ENCODE measurements around the gene IGFBP4.
A peak's percentile ranks its signal among the peaks of the same experiment; 100 is the strongest.
"Not testable (repeated sequence)": the region's sequence is repeated elsewhere in the genome, so short reads cannot be mapped to it uniquely, and the experiment has no call there.

The IGFBP4 gene
- total RNA-seq: 2.1 to 11.4 (median 5.7) reads per million in 3 experiments

DNA sequence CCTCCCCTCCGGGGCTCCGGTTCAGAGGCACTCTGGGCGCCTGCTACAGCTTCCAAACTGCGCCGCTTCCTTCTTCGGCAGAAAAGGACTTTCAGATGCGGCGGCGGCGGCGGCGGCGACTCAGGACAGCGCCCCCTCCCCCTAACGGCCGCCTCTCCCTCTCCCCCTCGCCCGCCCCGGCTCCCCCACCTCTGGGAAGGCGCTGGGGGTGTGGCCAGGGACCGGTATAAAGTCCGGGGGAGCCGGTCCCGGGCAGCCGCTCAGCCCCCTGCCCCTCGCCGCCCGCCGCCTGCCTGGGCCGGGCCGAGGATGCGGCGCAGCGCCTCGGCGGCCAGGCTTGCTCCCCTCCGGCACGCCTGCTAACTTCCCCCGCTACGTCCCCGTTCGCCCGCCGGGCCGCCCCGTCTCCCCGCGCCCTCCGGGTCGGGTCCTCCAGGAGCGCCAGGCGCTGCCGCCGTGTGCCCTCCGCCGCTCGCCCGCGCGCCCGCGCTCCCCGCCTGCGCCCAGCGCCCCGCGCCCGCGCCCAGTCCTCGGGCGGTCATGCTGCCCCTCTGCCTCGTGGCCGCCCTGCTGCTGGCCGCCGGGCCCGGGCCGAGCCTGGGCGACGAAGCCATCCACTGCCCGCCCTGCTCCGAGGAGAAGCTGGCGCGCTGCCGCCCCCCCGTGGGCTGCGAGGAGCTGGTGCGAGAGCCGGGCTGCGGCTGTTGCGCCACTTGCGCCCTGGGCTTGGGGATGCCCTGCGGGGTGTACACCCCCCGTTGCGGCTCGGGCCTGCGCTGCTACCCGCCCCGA, at the start of gene IGFBP4:
Gene IGFBP4, plus strand, starts transcription at position 255 of the 792 bp plus-strand sequence. Its CDS starts 286 bp downstream, at position 541.
- peak; percentile 48 for DNase-seq

DNA sequence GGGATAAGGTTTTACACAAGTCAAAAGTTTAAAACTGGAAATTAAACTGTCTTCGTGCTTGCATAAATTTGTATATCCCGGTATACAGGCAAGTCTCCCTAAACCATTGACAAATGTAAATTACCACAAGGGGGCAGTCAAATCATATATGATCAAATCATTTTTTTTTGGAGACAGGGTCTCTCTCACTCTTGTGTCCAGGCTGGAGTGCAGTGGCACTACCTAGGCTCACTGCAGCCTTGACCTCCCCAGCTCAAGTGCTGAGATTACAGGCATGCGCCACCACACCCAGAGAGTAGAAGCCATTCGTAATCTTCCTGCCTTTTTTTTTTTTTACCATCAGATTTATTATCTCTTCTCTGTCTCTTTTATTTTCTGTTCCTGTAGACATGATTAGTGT, 44.1 kb upstream of the IGFBP4 start:
- peak; percentile 45 for DNase-seq

DNA sequence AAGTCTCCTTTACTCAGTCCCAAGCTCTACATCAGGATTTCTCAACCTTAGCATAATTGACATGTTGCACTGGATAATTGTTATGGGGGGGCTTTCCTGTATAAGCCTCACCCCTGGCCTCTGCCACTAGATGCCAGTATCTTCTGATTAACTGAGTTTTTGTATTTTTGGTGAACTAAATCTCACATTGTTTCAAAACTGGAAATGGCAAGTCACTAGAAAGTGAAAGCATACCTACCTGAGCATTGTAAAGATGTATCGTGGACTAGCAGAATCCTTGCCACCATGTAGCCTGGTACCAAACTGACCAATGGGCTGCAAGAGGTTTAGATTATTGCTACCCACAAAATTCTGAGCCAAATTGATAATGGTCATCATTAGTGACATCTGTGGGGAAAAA, 40.6 kb upstream of the IGFBP4 start:
- no peak for DNase-seq

DNA sequence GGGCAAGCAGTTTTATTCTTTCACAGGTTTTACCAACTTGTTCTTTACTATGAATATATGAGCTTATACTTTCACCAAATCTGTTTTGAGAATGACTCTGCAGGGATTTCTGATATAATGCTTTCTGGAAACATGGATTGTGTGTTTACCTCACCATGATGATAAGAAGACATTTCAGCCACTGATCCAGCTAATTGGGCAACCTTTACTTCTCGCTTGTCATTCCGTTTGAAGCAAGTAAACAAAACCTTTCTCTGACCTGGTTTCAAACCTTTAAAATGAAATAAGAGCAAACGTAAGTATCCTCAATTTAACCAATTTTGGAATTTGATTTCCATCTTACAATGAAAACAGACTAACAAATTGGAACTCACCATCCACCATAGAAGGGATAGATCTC, 39.2 kb upstream of the IGFBP4 start:
- no peak for DNase-seq

DNA sequence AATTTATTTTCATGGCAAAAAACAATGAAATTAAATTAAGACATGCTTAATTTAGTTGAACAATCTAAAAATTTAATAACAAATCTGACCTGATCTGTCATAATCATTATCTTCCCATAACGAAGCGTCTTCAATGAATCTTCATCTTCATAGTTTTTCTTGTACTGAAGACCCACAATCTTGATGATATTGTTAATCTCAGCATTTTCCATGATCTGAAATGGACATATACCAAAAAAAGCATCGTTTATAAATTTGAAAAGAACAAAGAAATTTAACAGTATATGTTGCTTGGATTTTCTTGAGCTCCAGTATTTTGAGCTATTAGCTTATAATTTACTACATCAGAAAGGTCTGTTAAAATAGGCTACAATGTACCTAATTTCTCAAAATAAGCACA, 35.8 kb upstream of the IGFBP4 start:
- no peak for DNase-seq

DNA sequence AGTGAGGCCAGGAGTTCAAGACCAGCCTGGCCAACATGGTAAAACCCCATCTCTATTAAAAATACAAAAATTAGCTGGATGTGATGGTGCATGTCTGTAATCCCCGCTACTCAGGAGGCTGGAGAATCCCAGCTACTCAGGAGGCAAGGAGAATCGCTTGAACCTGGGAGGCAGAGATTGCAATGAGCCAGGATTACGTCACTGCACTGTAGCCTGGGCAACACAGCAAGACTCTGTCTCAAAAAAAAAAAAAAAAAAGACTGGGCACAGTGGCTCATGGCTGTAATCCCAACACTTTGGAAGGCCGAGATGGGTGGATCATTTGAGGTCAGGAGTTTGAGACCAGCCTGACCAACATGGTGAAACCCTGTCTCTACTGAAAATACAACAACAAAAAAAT, 33.7 kb upstream of the IGFBP4 start:
- DNase-seq: not testable (repeated sequence)

DNA sequence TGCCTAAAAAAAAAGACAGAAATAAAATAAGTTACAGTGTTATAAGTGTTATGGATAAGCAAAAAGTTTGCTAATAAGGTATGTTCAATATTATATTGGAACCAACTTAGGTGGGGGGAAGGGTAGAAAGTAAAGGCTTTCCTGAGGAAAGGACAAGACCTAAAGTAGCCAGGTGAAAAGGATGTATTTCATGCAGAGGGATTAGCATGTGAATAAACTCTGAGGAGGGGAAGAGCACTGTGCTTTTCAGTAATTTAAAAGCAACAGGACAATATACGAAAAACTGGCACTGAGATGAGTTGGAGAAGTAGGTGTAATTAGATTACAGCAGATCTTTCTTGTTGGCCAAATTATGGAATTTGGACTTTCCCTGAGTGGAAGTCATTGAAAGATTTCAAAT, 33.2 kb upstream of the IGFBP4 start:
- no peak for DNase-seq

DNA sequence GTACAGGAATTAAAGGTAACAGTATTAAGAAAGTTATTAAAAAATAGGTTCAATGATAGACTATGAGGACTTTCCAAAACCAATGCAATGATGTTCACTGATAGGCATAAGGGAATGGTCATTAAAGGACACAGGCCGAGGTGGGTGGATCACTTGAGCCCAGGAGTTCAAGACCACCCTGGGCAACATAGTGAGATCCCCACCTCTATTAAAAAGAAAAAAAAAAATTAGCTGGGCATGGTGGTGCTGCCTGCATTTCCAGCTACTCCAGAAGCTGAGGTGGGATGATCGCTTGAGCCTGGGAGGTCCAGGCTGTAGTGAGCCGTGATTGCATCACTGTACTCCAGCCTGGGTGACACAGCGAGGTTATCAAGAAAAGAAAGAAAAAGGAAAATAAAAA, 31.4 kb upstream of the IGFBP4 start:
- no peak for DNase-seq

DNA sequence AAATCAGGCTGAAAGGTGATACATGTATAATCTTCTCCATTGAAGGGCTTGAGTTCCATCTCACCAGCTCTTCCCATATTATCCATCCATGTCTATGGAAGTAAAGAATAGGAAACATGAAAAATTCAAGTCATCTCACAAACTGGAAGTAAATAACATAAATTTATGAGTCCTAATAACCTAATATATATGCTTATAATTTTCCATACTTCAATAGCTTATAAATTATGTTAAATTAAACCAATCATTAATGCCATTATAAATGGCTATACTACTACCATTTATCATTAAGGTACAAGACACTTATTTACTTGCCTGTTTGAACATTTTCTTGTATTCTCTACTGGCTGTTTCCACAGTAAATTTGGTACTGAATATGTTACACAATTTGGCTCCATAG, 30.4 kb upstream of the IGFBP4 start:
- DNase-seq: no peak

DNA sequence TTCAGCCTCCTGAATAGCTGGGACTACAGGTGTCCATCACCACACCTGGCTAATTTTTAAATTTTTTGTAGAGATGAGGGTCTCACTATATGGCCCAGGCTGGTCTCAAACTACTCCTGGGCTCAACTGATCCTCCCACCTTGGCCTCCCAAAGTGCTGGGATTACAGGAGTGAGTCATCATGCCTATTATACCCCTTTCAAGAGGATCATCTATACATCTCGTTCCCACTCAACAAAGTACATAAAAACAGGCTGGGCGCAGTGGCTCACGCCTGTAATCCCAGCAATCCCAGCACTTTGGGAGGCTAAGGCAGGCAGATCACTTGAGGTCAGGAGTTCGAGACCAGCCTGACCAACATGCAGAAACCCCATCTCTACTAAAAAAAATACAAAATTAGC, 28.9 kb upstream of the IGFBP4 start:
- DNase-seq: not testable (repeated sequence)

DNA sequence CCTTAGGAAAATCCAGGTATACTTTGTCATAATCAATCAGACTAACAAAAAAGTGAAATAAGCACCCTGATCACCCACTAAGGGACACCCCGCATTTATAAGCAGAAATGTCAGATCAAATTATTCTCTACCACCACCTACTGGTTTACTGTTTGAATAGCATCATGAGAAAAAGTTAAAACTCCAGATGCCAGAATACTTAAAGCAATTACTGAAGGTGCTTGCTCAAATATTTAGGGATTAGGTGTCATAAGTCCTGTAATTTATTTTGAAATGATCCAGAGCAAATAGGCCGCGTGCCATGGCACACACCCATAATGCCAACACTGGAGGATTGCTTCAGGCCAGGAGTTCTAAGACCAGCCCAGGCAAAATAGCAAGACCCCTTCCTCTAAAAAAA, 27.9 kb upstream of the IGFBP4 start:
- DNase-seq: peak; percentile 52

DNA sequence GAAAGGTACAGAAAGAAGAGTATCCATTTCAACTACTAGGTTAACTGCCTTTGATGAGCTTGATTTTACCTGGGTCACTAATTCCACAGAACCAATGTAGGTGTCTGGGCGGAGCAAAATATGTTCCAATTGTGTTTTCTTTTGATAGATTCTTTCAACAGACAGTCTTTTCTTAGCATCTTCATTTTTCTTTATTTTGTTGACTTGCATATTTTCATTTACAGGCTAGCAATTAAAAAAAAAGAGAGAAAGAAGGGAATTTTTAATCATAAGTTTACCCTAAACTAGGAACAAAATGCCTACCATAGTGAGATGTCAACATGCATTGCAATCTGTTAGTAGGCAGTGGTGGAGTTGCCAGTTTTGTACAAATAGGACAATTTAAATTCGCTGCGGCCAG, 26.6 kb upstream of the IGFBP4 start:
- no peak for DNase-seq

DNA sequence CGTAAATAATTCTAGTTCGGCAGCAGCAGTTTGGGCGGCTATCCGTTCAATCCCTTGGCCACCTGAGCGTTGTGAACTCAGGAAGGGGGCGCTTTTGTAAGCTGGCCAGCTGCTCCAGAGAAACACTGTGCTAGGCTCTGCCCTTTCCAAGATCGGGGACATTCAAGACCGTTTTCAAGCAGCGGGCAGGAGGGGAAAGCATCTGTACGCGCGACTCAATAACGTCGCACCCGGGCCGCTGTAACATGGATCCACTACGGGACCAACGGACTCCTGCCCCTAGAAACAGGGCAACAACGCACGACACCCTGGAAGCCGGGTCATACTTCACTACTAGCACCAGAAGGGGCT, 26.0 kb upstream of the IGFBP4 start:
- DNase-seq: no peak

DNA sequence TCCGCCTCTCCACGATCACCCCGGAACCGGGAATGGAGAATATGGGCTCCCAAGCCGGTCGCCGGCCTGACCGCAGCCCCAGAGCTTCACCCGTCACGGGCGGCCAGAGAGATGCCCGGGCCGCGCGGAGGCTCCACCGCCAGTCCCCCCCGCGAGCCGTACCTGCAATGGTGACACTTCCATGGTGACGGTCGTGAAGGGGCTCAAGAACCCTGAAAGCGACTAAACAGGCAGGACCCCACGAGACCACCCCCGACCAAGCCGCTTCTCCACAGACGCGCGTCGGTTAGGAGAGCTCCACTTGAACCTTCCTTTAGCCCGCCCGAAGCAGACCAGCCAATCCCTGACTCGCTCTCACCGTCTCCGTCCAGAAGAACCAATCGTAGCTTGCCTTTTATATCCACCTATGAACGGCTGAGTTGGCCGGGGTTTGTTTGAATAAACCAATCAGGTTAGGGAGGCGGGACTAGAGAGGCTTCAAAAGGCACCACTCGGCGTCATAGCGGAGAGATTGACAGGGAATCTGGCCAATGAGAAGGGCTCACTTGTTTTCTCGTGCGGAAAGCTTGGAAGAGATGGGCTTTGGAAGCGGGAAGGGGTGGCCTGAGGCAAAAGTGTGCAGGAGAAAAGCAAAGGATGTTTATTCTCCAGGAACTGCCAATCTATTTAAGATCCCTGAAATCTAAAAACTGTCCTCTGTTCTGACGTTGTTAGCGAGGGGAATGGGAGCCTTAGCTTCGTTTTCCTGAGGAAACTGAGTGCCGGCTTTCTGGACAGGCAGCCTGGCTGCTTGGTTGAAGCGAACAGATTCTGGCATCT, 25.4 kb upstream of the IGFBP4 start, which contains the start of gene TOP2A:
Gene TOP2A, minus strand, starts transcription at position 288 of the 819 bp plus-strand sequence. Its CDS starts 105 bp downstream, at position 183.
- peak; percentile 98 for DNase-seq

DNA sequence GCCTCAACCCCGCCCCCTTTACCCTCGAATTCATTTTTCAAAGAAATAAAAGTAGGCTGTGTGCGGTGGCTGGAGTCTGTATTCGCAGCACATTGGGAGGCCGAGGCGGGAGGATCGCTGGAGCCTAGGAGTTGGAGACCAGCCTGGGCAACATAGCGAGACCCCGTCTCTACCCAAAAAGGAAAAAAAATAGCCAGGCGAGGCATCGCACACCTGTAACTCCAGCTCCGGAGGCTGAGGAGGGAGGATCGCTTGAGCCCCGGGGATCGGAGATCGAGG, 24.9 kb upstream of the IGFBP4 start:
- DNase-seq: no peak

DNA sequence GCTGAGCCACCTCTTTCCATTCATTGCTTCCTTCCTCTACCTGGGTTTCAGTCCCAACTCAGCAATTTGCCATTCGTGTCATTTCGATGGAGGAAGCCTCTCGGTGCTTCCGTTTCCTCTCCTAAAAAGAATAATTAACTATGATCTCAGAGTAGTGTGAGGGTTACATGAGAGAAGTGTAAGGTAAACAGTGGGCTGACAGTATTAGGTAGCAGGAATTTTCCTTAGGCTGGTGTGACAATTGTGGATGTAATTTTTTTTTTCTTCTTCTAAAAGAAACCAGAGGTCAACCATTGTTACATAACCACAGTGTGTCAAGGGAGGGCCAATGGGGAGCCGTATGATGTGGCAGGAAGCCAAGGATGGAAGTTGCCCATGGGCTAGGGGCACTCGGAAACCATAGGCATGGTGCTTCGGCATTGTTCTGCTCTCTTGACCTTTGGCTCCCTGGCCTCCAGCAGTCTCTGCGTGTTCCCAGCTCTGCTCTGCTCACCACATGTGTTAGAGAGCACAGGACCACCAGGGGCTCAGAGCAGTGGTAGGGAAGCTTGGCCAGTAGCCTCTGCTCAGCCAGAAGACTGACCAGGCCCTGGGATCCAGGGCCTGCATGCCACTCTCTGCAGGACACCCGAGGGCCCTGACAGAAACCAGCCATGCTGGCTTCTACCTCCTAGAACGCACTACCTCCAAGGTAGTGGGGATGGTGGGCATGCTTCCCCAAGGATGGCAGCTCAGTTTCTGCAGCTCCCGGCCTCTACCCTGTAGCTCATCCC, 23.5 kb upstream of the IGFBP4 start:
- DNase-seq: no peak

DNA sequence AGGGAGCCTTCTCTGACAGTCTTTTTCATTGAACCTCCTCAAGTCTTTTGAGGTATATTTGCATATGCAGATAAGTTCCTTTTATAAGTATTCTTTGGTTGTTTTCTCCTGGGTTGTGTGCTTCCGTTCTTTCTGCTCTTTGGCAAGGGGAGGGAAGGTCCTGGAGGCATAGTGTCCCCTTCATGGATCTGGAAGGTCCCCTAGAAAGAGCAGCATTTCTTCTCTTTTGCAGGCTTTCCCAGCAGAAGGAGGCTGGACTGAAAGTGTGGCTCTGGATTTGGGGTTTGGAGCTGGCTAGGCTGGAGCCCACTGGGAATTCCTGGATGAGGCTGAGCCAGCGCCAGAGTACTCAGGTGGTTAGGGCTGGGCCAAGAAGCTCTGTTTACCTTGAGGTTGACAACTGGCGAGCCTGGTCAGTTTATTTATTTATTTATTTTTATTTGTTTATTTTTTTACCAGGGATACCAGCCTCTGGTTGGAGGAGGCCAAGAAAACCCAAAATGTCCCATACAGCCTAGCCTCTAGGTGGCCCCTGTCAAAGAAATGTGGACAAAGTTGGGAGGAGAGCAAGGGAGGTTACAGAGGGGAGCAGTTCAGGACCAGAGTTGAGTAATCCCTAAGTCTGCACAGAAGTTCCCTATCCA, 20.1 kb upstream of the IGFBP4 start:
- DNase-seq: no peak

DNA sequence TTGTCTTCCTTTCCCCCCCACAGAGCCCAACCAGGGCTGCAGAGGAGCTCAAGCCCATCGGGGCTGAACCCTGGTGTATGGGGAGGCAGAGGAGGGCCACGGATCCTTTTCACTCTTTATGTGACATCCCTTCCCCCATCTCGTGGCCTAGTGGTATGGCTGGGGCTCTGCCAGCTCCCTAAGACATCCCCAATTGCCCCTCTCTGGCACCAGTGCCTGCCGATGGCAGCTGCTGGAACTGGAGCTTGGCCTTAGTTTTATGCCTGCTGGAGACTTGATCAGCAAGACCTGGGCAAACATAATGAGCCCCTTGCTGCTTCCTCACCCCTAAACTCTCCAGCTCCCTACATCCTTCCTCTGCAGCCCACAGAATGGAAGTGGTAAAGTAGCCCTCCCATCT, 17.5 kb upstream of the IGFBP4 start:
- DNase-seq: no peak

DNA sequence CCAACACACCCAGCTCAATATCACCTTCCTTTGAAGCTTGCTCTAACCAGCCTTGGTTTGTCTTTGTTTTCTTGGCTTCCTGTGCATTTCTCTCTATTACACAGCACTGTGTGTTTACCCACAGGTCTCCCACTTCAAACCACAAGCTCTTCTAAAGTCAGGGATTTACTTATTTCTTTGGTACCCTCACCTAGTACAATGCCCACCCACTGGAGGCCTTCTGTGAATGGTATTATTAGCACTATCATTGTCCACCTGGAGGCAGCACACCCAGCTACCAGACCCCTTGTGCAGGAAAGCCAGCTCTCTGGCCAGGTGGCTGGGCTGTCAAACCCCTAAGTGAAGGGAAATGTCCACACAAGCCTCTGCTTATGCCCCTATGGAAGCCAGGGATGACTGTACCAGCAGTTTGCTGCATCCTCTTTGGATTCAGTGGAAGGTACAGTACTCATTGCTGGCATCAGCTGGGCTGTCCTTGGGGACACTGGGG, 16.2 kb upstream of the IGFBP4 start:
- peak; percentile 29 for DNase-seq

DNA sequence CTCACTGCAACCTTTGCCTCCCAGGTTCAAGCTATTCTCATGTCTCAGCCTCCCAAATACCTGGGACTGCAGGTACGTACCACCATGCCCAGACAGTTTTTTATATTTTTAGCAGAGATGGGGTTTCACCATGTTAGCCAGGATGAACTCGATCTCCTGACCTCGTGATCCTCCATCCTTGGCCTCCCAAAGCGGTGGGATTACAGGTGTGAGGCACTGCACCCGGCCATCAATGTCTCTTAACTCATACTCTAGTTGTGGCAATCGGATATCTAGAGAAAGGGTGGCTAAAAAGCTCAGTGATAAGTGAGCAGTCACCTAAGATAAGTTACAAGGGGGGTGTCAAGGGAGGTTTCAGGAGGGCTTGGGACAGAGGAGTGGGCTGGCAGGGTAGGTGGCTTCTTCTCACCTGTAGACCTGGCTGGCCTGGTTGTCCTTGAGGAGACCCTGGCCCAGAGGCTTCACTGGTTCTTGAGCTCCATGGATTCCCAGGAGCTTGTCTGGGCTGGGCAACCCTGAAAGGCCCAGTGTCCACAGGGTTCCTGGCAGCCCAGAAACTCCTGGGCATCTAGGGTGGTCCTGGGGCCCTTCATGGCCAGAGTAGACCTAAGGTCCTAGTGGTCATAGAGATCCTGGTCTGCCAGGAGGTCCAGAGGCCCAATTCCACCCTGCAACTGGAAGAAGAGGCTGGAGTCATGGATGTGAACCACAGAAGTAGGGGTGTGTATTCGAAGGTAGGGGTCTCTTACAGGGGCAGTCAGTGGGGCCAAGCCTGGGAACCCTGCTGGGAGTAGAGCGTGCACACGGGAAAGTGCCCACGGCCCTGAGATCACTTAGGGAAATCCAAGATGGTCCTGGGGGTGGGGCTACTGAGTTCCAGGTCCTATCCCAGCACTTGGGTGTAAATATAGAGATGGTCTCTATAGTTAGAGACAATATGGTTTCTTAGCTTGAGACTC, 12.7 kb upstream of the IGFBP4 start:
- no peak for DNase-seq

DNA sequence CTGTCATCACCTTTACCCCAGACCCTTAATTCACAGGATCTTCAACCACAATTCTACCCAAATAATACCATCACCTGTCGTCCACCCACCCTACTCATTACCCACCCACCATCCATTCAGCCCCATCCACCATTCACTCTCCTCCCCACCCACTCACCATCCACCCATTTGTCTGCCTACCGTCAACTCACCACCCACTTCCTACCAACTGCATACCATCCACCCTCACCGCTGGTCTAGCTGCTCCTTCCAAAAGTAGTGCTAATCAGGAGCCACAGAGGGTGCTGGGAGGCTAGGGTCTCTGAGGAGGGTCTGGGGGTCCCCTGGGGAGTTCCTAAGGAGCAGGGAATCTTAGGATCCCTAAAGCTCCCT, 12.0 kb upstream of the IGFBP4 start:
- DNase-seq: no peak
